Upper lobe of left lung (tissue), 6 donors: Measurements from ENCODE around the gene PRKN. TPM values are rescaled to one million over a fixed set of nuclear protein-coding genes. Genes with fewer than 3 reads are reported as not detected.

Experiments used
- ATAC-seq, 2 donors: fragments of 200-7000 bp; cut with Tn5 transposase; one replicate each; pipeline ENCODE4 v1.9.1; 2022; ENCODE audit warnings: mild to moderate bottlenecking in 2 of 2, moderate library complexity in 2 of 2; ENCODE audit not compliant: low FRiP score in 2 of 2
- DNase-seq, 2 donors: peaks; one replicate each; pipeline ENCODE4 v3.0.0-alpha.2; 2019 to 2020
- H3K27ac ChIP-seq, 4 donors: fragments of 200-600 bp; sonication (generic); one replicate each; pipeline ENCODE4 v1.5.1; 2016 to 2019
- H3K27me3 ChIP-seq, 4 donors: fragments of 200-600 bp; sonication (generic); one replicate each; pipeline ENCODE4 v1.5.1; 2017 to 2019
- H3K36me3 ChIP-seq, 4 donors: fragments of 200-600 bp; sonication (generic); one replicate each; pipeline ENCODE4 v1.5.1; 2016 to 2019
- H3K4me1 ChIP-seq, 4 donors: fragments of 200-600 bp; sonication (generic); one replicate each; pipeline ENCODE4 v1.5.1; 2018 to 2019
- H3K4me3 ChIP-seq, 4 donors: fragments of 200-600 bp; sonication (generic); one replicate each; pipeline ENCODE4 v1.5.1; 2017 to 2019; ENCODE audit warnings: mild to moderate bottlenecking in 2 of 4, moderate library complexity in 1 of 4
- H3K9me3 ChIP-seq, 4 donors: fragments of 200-600 bp; sonication (generic); one replicate each; pipeline ENCODE4 v1.5.1; 2018 to 2019
- EP300 ChIP-seq, 4 donors: sonication (generic); formaldehyde crosslinking; IDR thresholded peaks; one replicate each; pipeline ENCODE4 v1.5.1; 2017; ENCODE audit warnings: antibody characterized with exemption in 4 of 4, control low read depth in 2 of 4
- POLR2A ChIP-seq, 4 donors: fragments of 450-650 bp; IDR thresholded peaks; one replicate each; pipeline ENCODE4 v1.5.1; 2016 to 2017; ENCODE audit warnings: antibody characterized with exemption in 4 of 4, mild to moderate bottlenecking in 2 of 4
- POLR2AphosphoS5 ChIP-seq, 2 donors: sonication (generic); formaldehyde crosslinking; IDR thresholded peaks; one replicate each; pipeline ENCODE4 v1.5.1; 2017; ENCODE audit warnings: antibody characterized with exemption in 2 of 2
- WGBS, 2 donors: methylation state at CpG; one replicate each; pipeline ENCODE4 v1.1.5; 2017 to 2018; 5-methylcytosine and 5-hydroxymethylcytosine counted together
- total RNA-seq, 6 donors: library from RNA; depleted of rRNA in 4 of 6; stranded (reverse); fragments of >200 nt in 4 of 6; gene quantifications; one replicate each; pipeline versions ENCODE4 v1.1.0 to v1.2.1, GENCODE V29; 2016 to 2021
- TF ChIP-seq, protein P1 (sequence below), 6 experiments: fragments of 450-650 bp in 4 of 6; fragments of 200-600 bp in 2 of 6; sonication (generic) in 2 of 6; IDR thresholded peaks; one replicate each; pipeline ENCODE4 v1.5.1; 2016 to 2019; ENCODE audit warnings: antibody characterized with exemption in 6 of 6
- donor health status: DM: no; HTN: no; CAD: no; lungs with moderate emphysema.
- donor health status: DM: no; HTN: yes; CAD: no; lungs with severe emphysema.

PRKN gene
- total RNA-seq, 6 donors from 2014 or later = 2.7 to 29.3 (median 5.5) TPM

DNA sequence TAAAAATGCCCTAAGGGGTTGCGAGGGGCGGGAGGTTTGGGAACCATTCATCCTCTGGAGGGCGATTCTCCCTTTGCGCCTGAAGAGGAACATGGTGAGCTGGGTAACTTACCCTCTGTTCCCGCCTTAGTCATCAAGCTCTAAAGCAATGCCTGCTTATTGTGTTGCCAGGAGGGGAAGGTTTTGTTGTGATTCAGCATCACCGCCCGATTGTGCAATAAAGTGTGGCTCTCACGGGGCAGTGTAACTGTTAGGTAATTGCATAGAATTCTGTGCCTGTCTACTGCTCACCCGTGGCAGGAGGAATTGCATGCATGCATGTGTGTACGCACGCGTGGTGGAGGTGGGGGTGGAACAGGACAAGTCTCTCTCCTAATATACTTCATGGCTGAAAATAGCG lies 1358.2 kb downstream of the PRKN start:
- Histone ChIP-seq H3K9me3 (no peaks in the 10 kb centered on the region), H3K36me3 (no peaks in the 10 kb centered on the region), H3K27ac (no peak overlapping the region), H3K27me3 (no peaks in the 10 kb centered on the region), H3K4me3 (no peak overlapping the region), H3K4me1 (peaks cover 0 to 6% (median 2%) of the 10 kb centered on the region in 4 donors)
- TF ChIP-seq POLR2A (IDR thresholded peaks at IDR 0.05) = no peak
- TF ChIP-seq EP300 (IDR thresholded peaks at IDR 0.05) = peak in 1 of 4 donors; percentile 59
- TF ChIP-seq, protein P1, sequence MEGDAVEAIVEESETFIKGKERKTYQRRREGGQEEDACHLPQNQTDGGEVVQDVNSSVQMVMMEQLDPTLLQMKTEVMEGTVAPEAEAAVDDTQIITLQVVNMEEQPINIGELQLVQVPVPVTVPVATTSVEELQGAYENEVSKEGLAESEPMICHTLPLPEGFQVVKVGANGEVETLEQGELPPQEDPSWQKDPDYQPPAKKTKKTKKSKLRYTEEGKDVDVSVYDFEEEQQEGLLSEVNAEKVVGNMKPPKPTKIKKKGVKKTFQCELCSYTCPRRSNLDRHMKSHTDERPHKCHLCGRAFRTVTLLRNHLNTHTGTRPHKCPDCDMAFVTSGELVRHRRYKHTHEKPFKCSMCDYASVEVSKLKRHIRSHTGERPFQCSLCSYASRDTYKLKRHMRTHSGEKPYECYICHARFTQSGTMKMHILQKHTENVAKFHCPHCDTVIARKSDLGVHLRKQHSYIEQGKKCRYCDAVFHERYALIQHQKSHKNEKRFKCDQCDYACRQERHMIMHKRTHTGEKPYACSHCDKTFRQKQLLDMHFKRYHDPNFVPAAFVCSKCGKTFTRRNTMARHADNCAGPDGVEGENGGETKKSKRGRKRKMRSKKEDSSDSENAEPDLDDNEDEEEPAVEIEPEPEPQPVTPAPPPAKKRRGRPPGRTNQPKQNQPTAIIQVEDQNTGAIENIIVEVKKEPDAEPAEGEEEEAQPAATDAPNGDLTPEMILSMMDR (IDR thresholded peaks at IDR 0.05) = no peak
- TF ChIP-seq POLR2AphosphoS5 (IDR thresholded peaks at IDR 0.05) = peak; percentile 31 to 54
- WGBS, 2 donors = 76 to 77% methylated on average over 13 of the region's 13 CpGs
- peak in 1 of 2 donors; percentile 63 for ATAC-seq
- peak in 1 of 2 donors; percentile 59 for DNase-seq

DNA sequence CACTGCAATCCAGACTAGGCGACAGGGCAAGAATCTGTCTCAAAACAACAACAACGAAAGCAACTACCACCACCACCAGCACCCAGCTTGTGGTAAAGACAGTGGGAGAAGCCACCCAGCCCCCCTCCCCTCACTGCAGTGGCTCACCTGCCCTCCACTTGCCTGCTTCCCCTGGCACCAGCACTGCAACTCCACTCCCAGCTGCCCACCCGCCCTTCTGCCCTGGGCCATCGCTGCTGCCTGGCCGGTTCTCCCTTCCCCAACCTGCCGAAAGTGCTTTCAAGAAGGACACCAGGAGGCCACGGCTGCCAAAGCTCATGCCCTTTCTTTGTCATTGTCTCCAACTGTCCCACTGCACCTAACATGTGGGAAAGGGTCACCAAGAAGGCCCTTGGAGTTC lies 1359.1 kb downstream of the PRKN start:
- Histone ChIP-seq H3K4me1 (no peaks in the 10 kb centered on the region), H3K4me3 (no peak overlapping the region), H3K9me3 (peaks cover 0 to 2% (median under 1%) of the 10 kb centered on the region in 4 donors), H3K36me3 (no peaks in the 10 kb centered on the region), H3K27me3 (no peaks in the 10 kb centered on the region), H3K27ac (no peak overlapping the region)
- TF ChIP-seq POLR2AphosphoS5 (IDR thresholded peaks at IDR 0.05) = no peak
- TF ChIP-seq, protein P1 (IDR thresholded peaks at IDR 0.05) = no peak
- no peak for TF ChIP-seq EP300 (IDR thresholded peaks at IDR 0.05)
- TF ChIP-seq POLR2A (IDR thresholded peaks at IDR 0.05) = no peak
- DNase-seq = peak in 1 of 2 donors; percentile 49
- WGBS, 2 donors = 91 to 98% methylated on average over 5 to 7 of the region's 7 CpGs
- no peak for ATAC-seq

- H3K9me3 ChIP-seq = peaks cover 0 to 7% (median 4%) of the 10 kb centered on the region in 4 donors
- DNase-seq = peak in 1 of 2 donors; percentile 53
- no peaks in the 10 kb centered on the region for H3K36me3 ChIP-seq
- no peaks in the 10 kb centered on the region for H3K4me1 ChIP-seq
- H3K27me3 ChIP-seq = no peaks in the 10 kb centered on the region
- 69 to 88% methylated on average over 11 to 12 of the region's 12 CpGs for WGBS, 2 donors
- TF ChIP-seq POLR2AphosphoS5 (IDR thresholded peaks at IDR 0.05) (no peak), POLR2A (IDR thresholded peaks at IDR 0.05) (no peak), EP300 (IDR thresholded peaks at IDR 0.05) (no peak)
- TF ChIP-seq, protein P1 (IDR thresholded peaks at IDR 0.05) = no peak
- ATAC-seq = no peak
- H3K4me3 ChIP-seq = no peak overlapping the region
- H3K27ac ChIP-seq = no peak overlapping the region
Measured at GRCh38 chr6:161367472-161367871, 1360.1 kb downstream of the PRKN start.

- H3K27me3 ChIP-seq = no peaks in the 10 kb centered on the region
- no peak overlapping the region for H3K27ac ChIP-seq
- no peak overlapping the region for H3K4me3 ChIP-seq
- no peak for TF ChIP-seq POLR2A (IDR thresholded peaks at IDR 0.05)
- TF ChIP-seq EP300 (IDR thresholded peaks at IDR 0.05) = no peak
- TF ChIP-seq, protein P1 (IDR thresholded peaks at IDR 0.05) = no peak
- TF ChIP-seq POLR2AphosphoS5 (IDR thresholded peaks at IDR 0.05) = no peak
- no peaks in the 10 kb centered on the region for H3K36me3 ChIP-seq
- peaks cover 0 to 7% (median 4%) of the 10 kb centered on the region in 4 donors for H3K9me3 ChIP-seq
- DNase-seq (no peak), ATAC-seq (no peak)
- no peaks in the 10 kb centered on the region for H3K4me1 ChIP-seq
- 80 to 83% methylated on average over 11 of the region's 11 CpGs for WGBS, 2 donors
Measured at GRCh38 chr6:161366301-161366923, 1361.2 kb downstream of the PRKN start.

- no peak for TF ChIP-seq POLR2AphosphoS5 (IDR thresholded peaks at IDR 0.05)
- no peak for TF ChIP-seq EP300 (IDR thresholded peaks at IDR 0.05)
- TF ChIP-seq, protein P1 (IDR thresholded peaks at IDR 0.05) = no peak
- TF ChIP-seq POLR2A (IDR thresholded peaks at IDR 0.05) = no peak
- H3K4me1 ChIP-seq = no peaks in the 10 kb centered on the region
- no peak for ATAC-seq
Measured at GRCh38 chr6:161365633-161366032, 1361.9 kb downstream of the PRKN start.

More at GRCh38 chr6:161365633-161366032, 1361.9 kb downstream of the PRKN start:
- no peak overlapping the region for H3K4me3 ChIP-seq
- H3K27me3 ChIP-seq = no peaks in the 10 kb centered on the region
- H3K9me3 ChIP-seq = peaks cover 0 to 7% (median 4%) of the 10 kb centered on the region in 4 donors
- no peak overlapping the region for H3K27ac ChIP-seq
- no peaks in the 10 kb centered on the region for H3K36me3 ChIP-seq
- no peak for DNase-seq
- 65 to 77% methylated on average over 6 of the region's 6 CpGs for WGBS, 2 donors
